ENCODE results near the gene SORCS2. TPM values are rescaled to one million over a fixed set of nuclear protein-coding genes. Genes with fewer than 3 reads are reported as not detected.

SORCS2 gene
- total and polyA plus RNA-seq, 2 donors (not counting 1 experiment from before 2014, with no cell fraction given), result not detected

DNA sequence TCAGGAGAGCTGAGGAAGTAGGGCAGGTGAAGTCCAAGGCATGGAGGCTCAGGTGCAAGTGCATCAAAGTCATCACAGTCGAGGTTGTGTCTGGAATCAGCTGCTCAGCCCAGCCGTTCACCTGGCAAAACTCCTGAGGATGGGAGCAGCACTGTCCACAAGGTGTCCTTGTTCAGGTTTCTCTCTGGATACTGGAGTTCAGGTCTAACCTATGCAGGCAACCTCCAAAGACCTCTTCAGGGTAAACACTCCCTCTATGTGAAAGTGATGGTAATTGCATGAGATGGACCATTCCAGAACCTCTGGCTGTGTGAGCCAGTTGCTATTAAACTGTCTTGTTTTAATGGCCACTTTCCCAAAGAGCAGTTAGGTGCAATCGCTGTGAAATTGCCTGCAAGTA lies 362.6 kb downstream of the SORCS2 start:
- no peak for TF ChIP-seq EZH2 (IDR thresholded peaks at IDR 0.05; ENCODE audit: borderline replicate concordance, insufficient read depth, low read depth, low read length, poor library complexity, severe bottlenecking)
- TF ChIP-seq, protein P1, sequence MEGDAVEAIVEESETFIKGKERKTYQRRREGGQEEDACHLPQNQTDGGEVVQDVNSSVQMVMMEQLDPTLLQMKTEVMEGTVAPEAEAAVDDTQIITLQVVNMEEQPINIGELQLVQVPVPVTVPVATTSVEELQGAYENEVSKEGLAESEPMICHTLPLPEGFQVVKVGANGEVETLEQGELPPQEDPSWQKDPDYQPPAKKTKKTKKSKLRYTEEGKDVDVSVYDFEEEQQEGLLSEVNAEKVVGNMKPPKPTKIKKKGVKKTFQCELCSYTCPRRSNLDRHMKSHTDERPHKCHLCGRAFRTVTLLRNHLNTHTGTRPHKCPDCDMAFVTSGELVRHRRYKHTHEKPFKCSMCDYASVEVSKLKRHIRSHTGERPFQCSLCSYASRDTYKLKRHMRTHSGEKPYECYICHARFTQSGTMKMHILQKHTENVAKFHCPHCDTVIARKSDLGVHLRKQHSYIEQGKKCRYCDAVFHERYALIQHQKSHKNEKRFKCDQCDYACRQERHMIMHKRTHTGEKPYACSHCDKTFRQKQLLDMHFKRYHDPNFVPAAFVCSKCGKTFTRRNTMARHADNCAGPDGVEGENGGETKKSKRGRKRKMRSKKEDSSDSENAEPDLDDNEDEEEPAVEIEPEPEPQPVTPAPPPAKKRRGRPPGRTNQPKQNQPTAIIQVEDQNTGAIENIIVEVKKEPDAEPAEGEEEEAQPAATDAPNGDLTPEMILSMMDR (IDR thresholded peaks at IDR 0.05), result no peak
- 67% methylated on average over 3 of the region's 3 CpGs for WGBS (ENCODE audit: insufficient coverage)
- Histone ChIP-seq H3K36me3 (replicated peaks in 1 of 2; ENCODE audit: control extremely low read depth in 1 of 2, control insufficient read depth in 1 of 2, extremely low read depth in 1 of 2, insufficient read depth in 2 of 2, low read length in 1 of 2) (no peaks in the 10 kb centered on the region), H3K79me2 (ENCODE audit: control insufficient read depth, insufficient read depth, low read length) (no peaks in the 10 kb centered on the region), H3K4me2 (replicated peaks; ENCODE audit: low read depth, low read length, poor library complexity, severe bottlenecking) (no peak overlapping the region), H3K4me1 (ENCODE audit: control insufficient read depth in 2 of 2, insufficient read depth in 2 of 2, low read length in 2 of 2) (no peaks in the 10 kb centered on the region), H3K4me3 (ENCODE audit: control extremely low read depth in 1 of 5, extremely low read depth in 1 of 5, insufficient read depth in 1 of 5, low read depth in 2 of 5, low read length in 4 of 5) (no peak overlapping the region), H2AFZ (ENCODE audit: insufficient read depth, low read depth, low read length, poor library complexity, severe bottlenecking) (no peak overlapping the region), H3K27me3 (replicated peaks in 1 of 4; ENCODE audit: control extremely low read depth in 1 of 4, control insufficient read depth in 3 of 4, insufficient read depth in 4 of 4, low read length in 3 of 4) (no peaks in the 10 kb centered on the region), H3K9me3 (ENCODE audit: control extremely low read depth in 1 of 3, control insufficient read depth in 2 of 3, insufficient read depth in 1 of 3, low read length in 2 of 3) (peaks cover 0 to 76% (median 6%) of the 10 kb centered on the region in 3 donors), H3K9ac (ENCODE audit: low read length) (no peak overlapping the region), H3K27ac (ENCODE audit: low read length in 2 of 2) (no peak overlapping the region), H4K20me1 (ENCODE audit: control insufficient read depth, insufficient read depth, low read length, poor library complexity, severe bottlenecking) (no peaks in the 10 kb centered on the region)
- Mint-ChIP-seq H3K4me1 (no peaks in the 10 kb centered on the region), H3K4me3 (no peak overlapping the region), H3K27me3 (no peaks in the 10 kb centered on the region), H3K9me3 (ENCODE audit: insufficient read depth) (peaks cover 21% of the 10 kb centered on the region), H3K27ac (no peak overlapping the region)
- ChIA-PET POLR2A (no interaction called here), CTCF (no interaction called here)
- DNase-seq, result no peak
- no peak for ATAC-seq (ENCODE audit: low read depth)
- intact Hi-C loops (cut with micrococcal nuclease), result no loop called here

DNA sequence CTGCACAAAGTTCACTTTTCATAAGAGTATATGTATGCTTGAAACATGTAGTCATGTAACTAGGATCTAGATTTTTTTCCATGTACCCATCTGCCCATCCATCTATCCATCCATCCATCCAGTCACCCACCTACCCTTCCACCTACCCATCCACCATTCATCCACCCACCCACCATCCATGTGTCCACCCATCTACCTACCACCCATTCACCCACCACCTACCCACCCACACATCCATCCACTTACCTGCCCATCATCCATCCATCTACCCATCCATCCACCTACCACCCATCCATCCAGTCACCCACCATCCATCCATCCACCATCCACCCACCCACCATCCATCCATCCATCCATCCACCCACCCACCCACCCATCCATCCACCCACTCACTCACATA lies 364.2 kb downstream of the SORCS2 start:
- Mint-ChIP-seq H3K4me1 (no peaks in the 10 kb centered on the region), H3K9me3 (ENCODE audit: insufficient read depth) (peaks cover 21% of the 10 kb centered on the region), H3K27ac (no peak overlapping the region), H3K27me3 (no peaks in the 10 kb centered on the region), H3K4me3 (no peak overlapping the region)
- intact Hi-C loops (cut with micrococcal nuclease), result no loop called here
- Histone ChIP-seq H3K4me3 (ENCODE audit: control extremely low read depth in 1 of 5, extremely low read depth in 1 of 5, insufficient read depth in 1 of 5, low read depth in 2 of 5, low read length in 4 of 5) (no peak overlapping the region), H4K20me1 (ENCODE audit: control insufficient read depth, insufficient read depth, low read length, poor library complexity, severe bottlenecking) (no peaks in the 10 kb centered on the region), H3K27me3 (replicated peaks in 1 of 4; ENCODE audit: control extremely low read depth in 1 of 4, control insufficient read depth in 3 of 4, insufficient read depth in 4 of 4, low read length in 3 of 4) (no peaks in the 10 kb centered on the region), H3K27ac (ENCODE audit: low read length in 2 of 2) (no peak overlapping the region), H3K4me1 (ENCODE audit: control insufficient read depth in 2 of 2, insufficient read depth in 2 of 2, low read length in 2 of 2) (no peaks in the 10 kb centered on the region), H2AFZ (ENCODE audit: insufficient read depth, low read depth, low read length, poor library complexity, severe bottlenecking) (no peak overlapping the region), H3K36me3 (replicated peaks in 1 of 2; ENCODE audit: control extremely low read depth in 1 of 2, control insufficient read depth in 1 of 2, extremely low read depth in 1 of 2, insufficient read depth in 2 of 2, low read length in 1 of 2) (no peaks in the 10 kb centered on the region), H3K79me2 (ENCODE audit: control insufficient read depth, insufficient read depth, low read length) (no peaks in the 10 kb centered on the region), H3K4me2 (replicated peaks; ENCODE audit: low read depth, low read length, poor library complexity, severe bottlenecking) (no peak overlapping the region), H3K9ac (ENCODE audit: low read length) (no peak overlapping the region), H3K9me3 (ENCODE audit: control extremely low read depth in 1 of 3, control insufficient read depth in 2 of 3, insufficient read depth in 1 of 3, low read length in 2 of 3) (peaks cover 0 to 73% (median 6%) of the 10 kb centered on the region in 3 donors)
- no peak for ATAC-seq (ENCODE audit: low read depth)
- TF ChIP-seq EZH2 (IDR thresholded peaks at IDR 0.05; ENCODE audit: borderline replicate concordance, insufficient read depth, low read depth, low read length, poor library complexity, severe bottlenecking), result no peak
- TF ChIP-seq, protein P1 (IDR thresholded peaks at IDR 0.05), result no peak
- no peak for DNase-seq
- POLR2A ChIA-PET, result no interaction called here
- CTCF ChIA-PET, result no interaction called here
